MM.1S (cell line): ENCODE results near the gene METTL2A.
"Not testable (repeated sequence)": the region's sequence is repeated elsewhere in the genome, so short reads cannot be mapped to it uniquely, and the experiment has no call there.

Experiments
- DNase-seq: peaks from one replicate; pipeline ENCODE4 v3.0.0-alpha.2; 2015
- H2AFZ ChIP-seq: fragments of 300-600 bp; sonication (generic); 2 replicates; pipeline ENCODE4 v1.6.0; 2016; ENCODE audit warnings: antibody characterized with exemption, low read length
- H3F3A ChIP-seq: fragments of 300-600 bp; sonication (generic); 2 replicates; pipeline ENCODE4 v1.6.1; 2016; ENCODE audit warnings: mild to moderate bottlenecking, antibody characterized with exemption, low read length, moderate library complexity, mixed read lengths; ENCODE audit not compliant: insufficient read depth
- H3K27ac ChIP-seq: fragments of 300-600 bp; sonication (generic); 2 replicates; pipeline ENCODE4 v1.5.1; 2016; ENCODE audit warnings: mild to moderate bottlenecking, low read length
- H3K27me3 ChIP-seq: fragments of 300-600 bp; sonication (generic); replicated peaks from 2 replicates; pipeline ENCODE4 v1.6.0; 2016; ENCODE audit warnings: low read length; ENCODE audit not compliant: insufficient read depth
- H3K36me3 ChIP-seq: fragments of 300-600 bp; sonication (generic); replicated peaks from 2 replicates; pipeline ENCODE4 v1.6.1; 2016; ENCODE audit warnings: mild to moderate bottlenecking, low read length, mixed read lengths; ENCODE audit not compliant: insufficient read depth
- H3K4me1 ChIP-seq: fragments of 300-600 bp; sonication (generic); 2 replicates; pipeline ENCODE4 v1.6.1; 2016; ENCODE audit warnings: low read length, mixed read lengths
- H3K4me2 ChIP-seq: fragments of 300-600 bp; sonication (generic); 2 replicates; pipeline ENCODE4 v1.6.0; 2016; ENCODE audit warnings: low read depth, low read length
- H3K4me3 ChIP-seq: fragments of 300-600 bp; sonication (generic); 2 replicates; pipeline ENCODE4 v1.5.1; 2016; ENCODE audit warnings: low read length, mixed read lengths
- H3K79me2 ChIP-seq: fragments of 300-600 bp; sonication (generic); 2 replicates; pipeline ENCODE4 v1.6.1; 2016; ENCODE audit warnings: mixed run types, low read length, mixed read lengths
- H3K9ac ChIP-seq: fragments of 300-600 bp; sonication (generic); 2 replicates; pipeline ENCODE4 v1.6.1; 2016; ENCODE audit warnings: low read length, mixed read lengths
- H3K9me2 ChIP-seq: fragments of 300-600 bp; sonication (generic); replicated peaks from 2 replicates; pipeline ENCODE4 v1.6.1; 2016; ENCODE audit warnings: mild to moderate bottlenecking, low read length, mixed read lengths; ENCODE audit not compliant: insufficient read depth
- H3K9me3 ChIP-seq: fragments of 300-600 bp; sonication (generic); replicated peaks from 2 replicates; pipeline ENCODE4 v1.6.1; 2016; ENCODE audit warnings: mild to moderate bottlenecking, low read length, mixed read lengths; ENCODE audit not compliant: insufficient read depth
- H4K20me1 ChIP-seq: fragments of 300-600 bp; sonication (generic); 2 replicates; pipeline ENCODE4 v1.6.1; 2016; ENCODE audit warnings: mild to moderate bottlenecking, low read length, moderate library complexity, mixed read lengths; ENCODE audit not compliant: insufficient read depth
- EZH2 ChIP-seq: fragments of 300-600 bp; sonication (generic); optimal IDR thresholded peaks from 2 replicates; pipeline ENCODE3; 2017; ENCODE audit warnings: low read depth, mild to moderate bottlenecking, antibody characterized with exemption, low read length, mixed read lengths
- EZH2phosphoT487 ChIP-seq: fragments of 300-600 bp; sonication (generic); IDR thresholded peaks from 2 replicates; pipeline ENCODE4 v1.6.1; 2018; ENCODE audit warnings: antibody characterized with exemption, low read length
- TF ChIP-seq, protein P1 (sequence below): fragments of 300-600 bp; sonication (generic); IDR thresholded peaks from 2 replicates; pipeline ENCODE4 v1.5.1; 2016; ENCODE audit warnings: antibody characterized with exemption, low read length, mixed read lengths

METTL2A gene

DNA sequence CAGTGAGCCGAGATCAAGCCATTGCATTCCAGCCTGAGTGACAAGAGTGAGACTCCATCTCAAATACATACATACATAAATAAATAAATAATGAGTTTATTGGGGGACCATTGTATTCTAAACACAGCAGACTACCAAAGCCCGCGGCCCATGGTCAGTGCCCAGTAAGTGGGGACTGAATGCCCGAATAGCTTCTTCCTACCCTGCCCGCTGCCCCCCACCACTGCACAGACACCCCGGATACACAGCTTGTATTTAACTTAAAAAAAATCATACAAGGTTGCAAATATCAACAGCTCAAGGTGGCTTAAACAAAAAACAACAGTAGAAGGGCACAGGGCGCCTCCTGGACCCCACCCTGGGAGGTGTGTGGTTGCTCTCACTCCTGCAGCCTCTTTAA, 32.3 kb downstream of the METTL2A start:
- Histone ChIP-seq H2AFZ (no peak overlapping the region), H3K27ac (no peak overlapping the region), H3K4me3 (no peak overlapping the region), H3K36me3 (no peaks in the 10 kb centered on the region), H3K27me3 (no peaks in the 10 kb centered on the region), H3K9me3 (no peaks in the 10 kb centered on the region), H3K9me2 (no peaks in the 10 kb centered on the region), H3K9ac (no peak overlapping the region), H3K79me2 (no peaks in the 10 kb centered on the region), H3K4me1 (peaks cover 18% of the 10 kb centered on the region; the same call in 1 of the 2 replicates), H3F3A (peaks cover 13% of the 10 kb centered on the region), H4K20me1 (no peaks in the 10 kb centered on the region), H3K4me2 (no peak overlapping the region)
- TF ChIP-seq, protein P1, sequence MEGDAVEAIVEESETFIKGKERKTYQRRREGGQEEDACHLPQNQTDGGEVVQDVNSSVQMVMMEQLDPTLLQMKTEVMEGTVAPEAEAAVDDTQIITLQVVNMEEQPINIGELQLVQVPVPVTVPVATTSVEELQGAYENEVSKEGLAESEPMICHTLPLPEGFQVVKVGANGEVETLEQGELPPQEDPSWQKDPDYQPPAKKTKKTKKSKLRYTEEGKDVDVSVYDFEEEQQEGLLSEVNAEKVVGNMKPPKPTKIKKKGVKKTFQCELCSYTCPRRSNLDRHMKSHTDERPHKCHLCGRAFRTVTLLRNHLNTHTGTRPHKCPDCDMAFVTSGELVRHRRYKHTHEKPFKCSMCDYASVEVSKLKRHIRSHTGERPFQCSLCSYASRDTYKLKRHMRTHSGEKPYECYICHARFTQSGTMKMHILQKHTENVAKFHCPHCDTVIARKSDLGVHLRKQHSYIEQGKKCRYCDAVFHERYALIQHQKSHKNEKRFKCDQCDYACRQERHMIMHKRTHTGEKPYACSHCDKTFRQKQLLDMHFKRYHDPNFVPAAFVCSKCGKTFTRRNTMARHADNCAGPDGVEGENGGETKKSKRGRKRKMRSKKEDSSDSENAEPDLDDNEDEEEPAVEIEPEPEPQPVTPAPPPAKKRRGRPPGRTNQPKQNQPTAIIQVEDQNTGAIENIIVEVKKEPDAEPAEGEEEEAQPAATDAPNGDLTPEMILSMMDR, result no peak
- no peak for TF ChIP-seq EZH2
- TF ChIP-seq EZH2phosphoT487, result no peak
- no peak for DNase-seq

- H3K9me3 ChIP-seq, H3K27me3 ChIP-seq, H3K9ac ChIP-seq, H3K79me2 ChIP-seq, H4K20me1 ChIP-seq, H3K36me3 ChIP-seq, H3K9me2 ChIP-seq, H3F3A ChIP-seq, H3K4me2 ChIP-seq, H3K27ac ChIP-seq, H3K4me3 ChIP-seq, H2AFZ ChIP-seq, DNase-seq: not testable (repeated sequence)
- H3K4me1 ChIP-seq, result peaks cover 12% of the 10 kb centered on the region; the same call in 1 of the 2 replicates
Observed at GRCh38 chr17:62458483-62458882, 34.8 kb downstream of the METTL2A start.

DNA sequence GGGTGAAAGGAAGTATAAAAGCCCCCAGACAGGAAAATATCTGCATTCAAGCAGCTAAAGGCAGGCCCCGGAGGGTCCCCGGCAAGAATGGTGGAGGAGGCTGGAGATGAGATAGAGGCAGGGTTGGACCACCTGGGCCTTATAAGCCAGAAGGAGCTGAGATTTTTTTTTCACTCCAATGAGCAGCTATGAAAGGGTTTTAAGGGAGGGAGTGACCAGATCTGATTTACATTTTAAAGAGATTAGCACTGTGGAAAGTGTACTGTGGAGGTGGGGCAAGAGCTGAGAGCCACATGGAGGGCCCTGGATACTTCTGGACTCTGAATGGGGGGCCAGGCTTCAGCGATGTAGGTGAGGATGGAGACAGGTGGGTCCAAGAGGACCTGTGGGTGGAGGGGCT, 40.7 kb downstream of the METTL2A start:
- not testable (repeated sequence) for H3K9ac ChIP-seq, H3K4me1 ChIP-seq, H3K36me3 ChIP-seq, H3K4me2 ChIP-seq, H3K79me2 ChIP-seq, H3K9me2 ChIP-seq, H3K4me3 ChIP-seq, DNase-seq, H3K9me3 ChIP-seq, H3K27ac ChIP-seq, H2AFZ ChIP-seq, H4K20me1 ChIP-seq, H3K27me3 ChIP-seq, H3F3A ChIP-seq

- H3K9ac ChIP-seq, result not testable (repeated sequence)
Observed at GRCh38 chr17:62465271-62465670, 41.6 kb downstream of the METTL2A start.

GRCh38 chr17:62470666-62471379, 47.1 kb downstream of the METTL2A start:
- not testable (repeated sequence) for H3K79me2 ChIP-seq, H3K4me3 ChIP-seq, H4K20me1 ChIP-seq, H3K36me3 ChIP-seq, H3K4me1 ChIP-seq, H3F3A ChIP-seq, H3K27me3 ChIP-seq, H3K9me2 ChIP-seq, H3K9me3 ChIP-seq, H3K9ac ChIP-seq
- peak overlapping the region; percentile 54; the same call in 1 of the 2 replicates for H3K27ac ChIP-seq
- peak; percentile 86 for DNase-seq
- H2AFZ ChIP-seq, result 0 out of 2 replicates have a peak overlapping the region, but pooled peaks have one; percentile 30
- H3K4me2 ChIP-seq, result peak overlapping the region; percentile 32; the same call in 1 of the 2 replicates

More at GRCh38 chr17:62465271-62465670, 41.6 kb downstream of the METTL2A start:
- H4K20me1 ChIP-seq, H3K4me1 ChIP-seq, H3F3A ChIP-seq, H3K9me3 ChIP-seq, H3K4me2 ChIP-seq, H3K27me3 ChIP-seq, H3K79me2 ChIP-seq, H3K9me2 ChIP-seq, H3K27ac ChIP-seq, H2AFZ ChIP-seq, DNase-seq, H3K4me3 ChIP-seq, H3K36me3 ChIP-seq: not testable (repeated sequence)

- H2AFZ ChIP-seq, H3K9me3 ChIP-seq, H3K9ac ChIP-seq, H3K79me2 ChIP-seq, H3K36me3 ChIP-seq, H4K20me1 ChIP-seq, H3F3A ChIP-seq, H3K9me2 ChIP-seq, H3K4me3 ChIP-seq, H3K4me2 ChIP-seq, H3K4me1 ChIP-seq, H3K27me3 ChIP-seq: not testable (repeated sequence)
- H3K27ac ChIP-seq, result peak overlapping the region; percentile 54; the same call in 1 of the 2 replicates
- peak; percentile 7 for DNase-seq
Observed at GRCh38 chr17:62471380-62471880, 47.7 kb downstream of the METTL2A start.
